Stimulated activated naive CD8-positive, alpha-beta T cell treated with anti-CD3 and anti-CD28 coated beads, Interleukin-15, Interleukin-2, amounts not matched to agents 100 U/mL and 50 U/mL, for 24 hours (primary cell): ENCODE results near the gene CISTR.

Source experiments
- ATAC-seq: fragments of 150-1000 bp; cut with Tn5 transposase; one replicate; pipeline ENCODE4 v1.10.0; 2021
- DNase-seq: peaks from one replicate; pipeline ENCODE4 v3.0.0; 2021

The CISTR gene

GRCh38 chr12:53743266-53744129 is 8.3 kb downstream of the CISTR start:
- ATAC-seq (peak; percentile 55), DNase-seq (peak; percentile 57)

GRCh38 chr12:53740130-53740491 is 11.7 kb downstream of the CISTR start:
- no peak for ATAC-seq
- DNase-seq, result no peak

GRCh38 chr12:53739214-53740129 is 12.3 kb downstream of the CISTR start:
- no peak for ATAC-seq

GRCh38 chr12:53738406-53739213 is 13.2 kb downstream of the CISTR start:
- ATAC-seq (peak; percentile 41), DNase-seq (peak; percentile 48)

More at GRCh38 chr12:53739214-53740129, 12.3 kb downstream of the CISTR start:
- no peak for DNase-seq

- no peak for DNase-seq
Observed at GRCh38 chr12:53737951-53738405, 13.8 kb downstream of the CISTR start.

DNA sequence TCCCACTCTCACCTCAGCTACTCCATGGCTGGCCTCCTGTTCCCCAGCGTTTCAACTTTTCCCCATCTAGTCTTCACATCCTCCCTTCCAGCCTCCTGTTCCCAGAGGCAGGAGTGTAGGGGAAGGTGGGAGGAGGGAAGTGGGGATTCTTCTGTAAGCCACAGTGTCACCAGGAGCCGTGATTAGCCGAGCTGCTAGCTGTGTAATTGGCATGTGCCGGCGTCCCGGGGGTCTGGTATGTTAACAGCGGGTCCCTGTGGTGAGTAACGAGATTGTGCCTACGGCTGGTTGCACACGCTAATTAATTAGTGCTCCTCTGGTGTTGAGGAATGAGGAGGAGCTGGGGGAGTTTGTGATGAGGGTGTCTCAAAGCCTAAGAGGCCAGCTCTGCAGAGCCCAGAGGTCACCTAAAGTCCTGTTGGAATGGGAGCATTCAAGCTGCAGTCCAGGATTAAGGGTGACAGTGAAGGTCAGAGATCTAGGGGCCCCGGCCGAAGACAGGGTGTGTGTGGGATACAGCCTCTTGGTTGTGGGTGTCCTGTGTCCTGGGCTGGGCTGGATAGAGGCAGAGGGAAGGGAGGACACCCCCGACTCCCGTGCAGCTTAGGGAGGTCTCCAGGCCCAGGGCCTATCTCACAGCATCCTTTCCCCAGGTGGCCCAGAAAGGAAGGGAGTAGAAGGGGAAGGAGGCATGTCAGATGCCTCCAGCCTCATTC is 14.5 kb downstream of the CISTR start:
- no peak for ATAC-seq

More at GRCh38 chr12:53737951-53738405, 13.8 kb downstream of the CISTR start:
- ATAC-seq, result no peak

GRCh38 chr12:53736592-53736991 is 15.2 kb downstream of the CISTR start:
- ATAC-seq (no peak), DNase-seq (no peak)

More for the DNA sequence above, 14.5 kb downstream of the CISTR start:
- DNase-seq, result no peak

- DNase-seq (no peak), ATAC-seq (no peak)
Observed at GRCh38 chr12:53735556-53735955, 16.2 kb downstream of the CISTR start.

GRCh38 chr12:53734425-53734824 is 17.4 kb downstream of the CISTR start:
- no peak for ATAC-seq

GRCh38 chr12:53733807-53734200 is 18.0 kb downstream of the CISTR start:
- ATAC-seq (no peak), DNase-seq (no peak)

More at GRCh38 chr12:53734425-53734824, 17.4 kb downstream of the CISTR start:
- no peak for DNase-seq

- ATAC-seq (peak; percentile 15), DNase-seq (no peak)
Observed at GRCh38 chr12:53733051-53733806, 18.6 kb downstream of the CISTR start.

DNA sequence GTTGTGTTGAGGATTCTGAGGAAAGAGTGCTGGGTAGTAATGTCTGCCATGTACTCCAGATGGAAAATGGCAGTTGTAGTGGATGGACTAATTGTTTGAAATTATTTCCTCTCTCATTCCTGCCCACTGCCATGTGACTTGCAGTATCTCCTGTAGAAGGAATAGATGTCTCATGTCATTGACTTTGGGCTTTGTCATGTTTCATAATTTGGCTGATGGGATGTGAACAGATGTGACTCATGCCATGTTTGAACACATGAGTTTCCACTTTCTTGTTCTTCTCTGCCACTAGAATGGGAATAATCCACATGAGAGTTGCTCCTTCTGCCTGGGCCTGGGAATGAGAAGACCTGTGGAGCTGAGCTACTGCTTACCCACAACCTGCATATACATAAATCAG is 22.1 kb downstream of the CISTR start:
- ATAC-seq (no peak), DNase-seq (no peak)

- DNase-seq, result no peak
- ATAC-seq, result no peak
Observed at GRCh38 chr12:53728206-53728605, 23.6 kb downstream of the CISTR start.

- ATAC-seq, result peak; percentile 99
- peak; percentile 95 for DNase-seq
Observed at GRCh38 chr12:53727310-53728041, 24.3 kb downstream of the CISTR start, which contains the start of gene CALCOCO1. TSS of gene CALCOCO1 (minus strand) at chr12:53727452. CDS start at chr12:53725242, 2,210 bp downstream.

DNA sequence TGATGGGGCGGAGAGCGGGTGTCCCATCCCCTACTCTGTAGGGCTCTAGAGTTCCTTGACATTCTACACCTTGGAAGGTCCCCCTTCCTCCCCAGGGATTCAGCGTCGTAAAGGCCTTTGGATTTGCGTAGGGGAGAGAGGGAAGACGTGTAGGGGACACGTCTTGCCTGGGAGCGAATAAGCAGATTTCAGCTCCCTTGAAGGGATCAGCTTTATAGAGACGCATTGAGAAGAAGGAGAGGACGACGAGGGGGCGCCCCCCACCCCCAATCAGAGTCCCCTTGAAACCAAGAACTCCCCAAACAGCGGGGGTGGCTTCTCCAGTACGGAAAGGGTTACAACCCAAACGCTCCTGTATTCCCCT is 24.9 kb downstream of the CISTR start:
- ATAC-seq, result no peak
- no peak for DNase-seq

GRCh38 chr12:53726341-53726740 is 25.4 kb downstream of the CISTR start:
- DNase-seq (no peak), ATAC-seq (no peak)

DNA sequence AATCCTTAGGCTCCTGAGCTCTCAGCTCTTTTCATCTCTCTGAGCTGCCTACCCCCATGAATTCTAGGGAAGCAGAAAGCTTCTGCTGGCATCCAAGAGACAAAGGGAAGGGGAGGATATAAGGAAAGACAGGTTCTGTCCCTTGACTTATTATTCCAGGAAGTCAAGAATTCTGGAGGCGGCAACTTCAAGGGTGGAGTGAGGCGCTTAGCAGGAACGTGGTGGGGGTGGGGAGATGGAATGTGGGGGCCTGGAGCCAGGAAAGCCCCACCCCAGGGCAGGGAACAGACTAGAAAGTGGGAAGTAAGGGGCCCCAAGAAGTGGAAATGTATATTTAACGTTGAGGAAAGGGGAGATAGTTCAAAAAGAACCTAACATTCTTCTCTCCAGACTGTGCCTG is 26.0 kb downstream of the CISTR start:
- ATAC-seq (no peak), DNase-seq (no peak)

DNA sequence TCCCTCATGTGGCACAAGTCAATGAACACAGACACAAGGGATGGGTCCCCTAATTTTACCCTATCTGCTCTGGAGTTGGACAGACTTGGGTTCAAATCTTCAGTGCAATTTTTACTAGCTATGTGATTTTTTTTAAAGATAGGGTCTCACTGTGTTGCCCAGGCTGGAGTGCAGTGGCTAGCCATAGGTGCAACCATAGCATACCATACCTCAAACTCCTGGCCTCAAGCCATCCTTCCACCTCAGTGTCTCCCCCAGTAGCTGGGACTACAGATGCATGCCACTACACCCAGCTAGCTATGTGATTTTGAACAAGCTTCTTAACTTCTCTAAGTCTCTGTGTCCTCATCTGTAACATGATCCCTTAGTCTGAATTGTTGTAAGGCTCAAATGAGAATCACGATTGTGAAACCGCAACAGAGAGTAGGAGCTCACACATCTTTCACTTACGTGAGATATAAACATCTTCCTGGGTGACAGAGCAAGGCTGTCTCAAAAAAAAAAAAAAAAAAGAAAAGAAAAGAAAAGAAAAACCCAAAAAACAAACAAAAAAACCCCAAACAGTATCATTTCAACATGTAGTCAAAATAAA is 29.2 kb downstream of the CISTR start:
- ATAC-seq, result no peak
- DNase-seq, result no peak

DNA sequence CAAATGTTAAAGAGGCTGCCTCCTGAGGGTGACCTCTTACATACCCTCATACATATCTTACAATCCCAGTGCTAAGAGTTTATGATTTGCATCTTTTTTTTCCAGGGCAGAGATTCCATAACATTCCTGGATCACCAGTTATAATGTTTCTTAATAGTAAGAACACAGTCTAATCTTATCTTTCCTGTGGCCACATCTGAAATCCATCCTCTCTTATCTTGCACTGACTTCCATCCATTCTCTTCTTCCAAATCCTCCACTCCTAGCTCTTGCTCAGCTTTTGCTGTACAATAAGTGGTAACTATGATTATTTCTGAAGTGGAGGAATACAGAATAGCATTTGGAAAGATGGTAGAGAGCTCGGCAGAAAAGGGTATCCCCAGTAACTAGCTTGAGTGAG is 30.8 kb downstream of the CISTR start:
- ATAC-seq (no peak), DNase-seq (no peak)
